CD4-positive, alpha-beta T cell treated with Interleukin-4 for 4 hours (primary cell): ENCODE data around the gene DUOX1.

ENCODE experiments used
- DNase-seq: peaks from one replicate; pipeline ENCODE4 v3.0.0-alpha.2; 2020

The DUOX1 gene

DNA sequence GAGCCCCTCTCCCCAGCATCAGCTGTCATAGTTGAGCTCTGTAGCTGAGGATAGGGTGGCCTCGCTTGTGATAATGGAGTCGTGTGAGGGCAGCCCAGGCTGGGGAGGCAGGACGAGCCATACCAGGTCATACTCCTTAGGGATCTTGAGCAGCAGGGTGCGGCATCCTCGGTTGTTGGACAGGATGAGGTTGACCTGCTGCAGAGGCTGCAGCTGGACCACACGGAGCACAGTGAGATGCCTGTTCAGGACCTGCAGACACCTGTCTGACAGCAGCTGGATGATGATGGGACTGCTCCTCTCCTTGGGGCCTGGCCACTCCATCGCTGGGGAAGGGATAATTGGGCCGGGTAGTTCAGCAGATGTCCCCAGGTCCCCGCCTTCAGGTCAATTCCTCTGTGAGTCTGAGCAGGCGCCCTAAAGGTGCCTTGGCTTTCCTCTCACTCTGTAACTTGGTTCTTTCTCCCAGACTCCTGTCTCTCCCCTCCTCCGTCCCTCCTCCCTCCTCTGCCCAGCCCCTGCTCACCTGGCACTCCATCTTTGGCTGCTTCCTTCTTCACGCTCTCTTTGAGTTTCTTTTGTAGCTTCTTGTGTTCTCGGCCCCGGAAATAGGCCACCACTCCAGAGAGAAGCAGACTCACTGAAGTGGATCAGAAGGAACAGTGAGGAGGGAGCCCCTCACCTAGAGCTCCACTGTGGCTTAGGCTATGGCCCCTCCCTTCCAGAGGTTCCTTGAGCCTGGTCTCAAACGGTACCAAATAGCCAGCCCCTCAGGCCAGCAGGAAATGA, 23.6 kb upstream of the DUOX1 start:
- no peak for DNase-seq

DNA sequence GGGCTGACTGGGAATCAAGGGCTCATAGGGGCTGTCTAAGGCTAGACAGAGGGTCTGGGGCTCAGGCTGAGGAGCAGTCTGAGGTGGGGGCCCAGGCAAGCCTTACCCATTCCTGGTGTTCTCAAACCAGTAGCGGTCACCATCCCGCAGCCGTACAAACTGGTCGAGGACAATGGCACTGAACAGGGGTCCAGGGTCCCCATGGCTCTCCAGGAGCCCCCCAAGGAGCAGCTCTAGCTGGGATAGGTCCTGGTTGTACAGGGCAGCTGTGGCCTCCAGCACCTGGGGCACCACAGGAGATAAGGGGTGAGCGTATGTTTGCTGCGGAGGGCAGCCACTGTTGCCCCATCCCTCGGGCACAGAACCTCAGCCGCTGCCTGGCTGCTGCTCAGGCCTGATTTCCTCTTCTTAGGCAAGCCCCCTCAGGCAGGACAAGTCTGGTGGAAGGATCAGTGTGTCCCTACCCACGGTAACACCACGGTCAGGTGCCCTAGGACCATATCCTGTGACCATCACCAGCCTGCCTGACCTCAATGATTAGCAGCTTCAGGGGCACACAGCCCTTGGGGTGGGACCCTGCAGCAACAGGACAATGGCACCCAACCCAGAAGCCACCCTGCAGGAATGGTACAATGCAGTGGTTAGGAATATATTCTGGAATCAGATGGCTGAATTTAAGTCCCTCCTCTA, 21.7 kb upstream of the DUOX1 start:
- DNase-seq = no peak

GRCh38 chr15:45110256-45110820, 19.5 kb upstream of the DUOX1 start:
- DNase-seq = no peak

GRCh38 chr15:45111390-45112142, 18.2 kb upstream of the DUOX1 start:
- DNase-seq = no peak

- no peak for DNase-seq
Measured at GRCh38 chr15:45112143-45112590, 17.6 kb upstream of the DUOX1 start.

DNA sequence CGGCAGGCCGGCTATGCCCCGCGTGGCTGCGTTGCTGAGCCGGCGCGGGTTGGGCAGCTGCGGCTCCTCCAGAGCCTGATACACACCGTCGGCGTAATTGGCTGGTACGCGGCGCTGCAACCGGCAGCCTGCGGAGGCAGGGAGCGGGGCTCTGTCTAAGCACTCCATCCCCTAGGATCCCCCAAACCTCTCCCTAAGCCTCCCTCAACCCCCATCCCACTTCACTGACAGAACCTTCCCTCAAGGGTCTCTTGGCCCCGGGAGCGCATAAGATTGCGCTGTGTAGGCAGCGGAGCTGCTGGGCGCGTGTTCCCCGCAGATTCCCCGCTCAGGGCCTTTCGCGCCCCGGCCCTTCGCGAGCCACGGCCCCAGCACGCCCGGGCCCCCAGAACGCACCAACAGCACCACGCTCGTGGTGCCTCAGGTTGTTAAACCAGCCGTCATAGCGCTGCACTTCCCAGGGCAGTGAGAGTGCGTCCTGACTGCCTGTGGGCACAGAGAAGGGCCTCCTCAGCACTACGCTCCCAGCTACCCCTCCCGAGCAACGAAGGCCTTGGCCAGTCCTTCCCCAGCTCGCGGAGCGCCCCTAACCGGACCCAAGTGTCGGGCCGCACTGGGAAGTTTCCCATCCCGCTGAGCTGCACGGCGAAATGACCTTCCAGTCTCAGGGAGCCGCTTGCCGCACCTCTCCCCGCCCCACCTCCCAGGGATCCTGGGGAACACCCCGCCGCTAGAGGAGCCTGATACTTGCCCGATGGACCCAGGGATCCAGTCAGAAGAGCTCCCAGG, 17.0 kb upstream of the DUOX1 start:
- no peak for DNase-seq

DNA sequence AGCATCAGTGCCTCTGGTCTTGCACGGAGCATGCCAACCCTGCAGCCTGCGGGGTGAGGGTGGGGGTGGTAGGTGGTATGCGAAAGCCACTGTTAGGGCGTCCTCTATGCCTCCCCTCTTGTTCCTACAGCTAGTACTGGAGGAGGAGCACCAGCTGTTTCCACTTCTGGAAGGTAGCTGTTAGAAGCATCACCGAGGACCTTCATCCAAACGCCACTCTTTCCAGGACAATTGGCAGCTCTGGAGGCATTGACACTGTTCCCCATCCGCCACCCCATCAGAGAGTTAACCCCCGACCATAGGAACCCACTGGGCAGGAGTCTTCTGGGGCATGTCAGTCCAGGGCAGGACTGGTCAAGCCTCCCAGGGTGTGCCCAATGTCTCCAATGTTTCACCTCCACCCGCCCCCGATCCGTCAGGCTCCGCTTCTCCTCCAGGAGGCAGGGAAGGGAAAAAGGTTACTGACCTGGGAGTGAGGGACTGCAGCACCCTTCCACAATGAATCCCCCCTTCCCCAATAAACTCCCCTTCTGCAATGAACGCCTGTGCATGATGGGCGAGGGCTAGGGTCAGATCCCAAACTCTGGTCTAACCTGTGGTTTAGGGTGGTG, 16.3 kb upstream of the DUOX1 start:
- DNase-seq = no peak

DNA sequence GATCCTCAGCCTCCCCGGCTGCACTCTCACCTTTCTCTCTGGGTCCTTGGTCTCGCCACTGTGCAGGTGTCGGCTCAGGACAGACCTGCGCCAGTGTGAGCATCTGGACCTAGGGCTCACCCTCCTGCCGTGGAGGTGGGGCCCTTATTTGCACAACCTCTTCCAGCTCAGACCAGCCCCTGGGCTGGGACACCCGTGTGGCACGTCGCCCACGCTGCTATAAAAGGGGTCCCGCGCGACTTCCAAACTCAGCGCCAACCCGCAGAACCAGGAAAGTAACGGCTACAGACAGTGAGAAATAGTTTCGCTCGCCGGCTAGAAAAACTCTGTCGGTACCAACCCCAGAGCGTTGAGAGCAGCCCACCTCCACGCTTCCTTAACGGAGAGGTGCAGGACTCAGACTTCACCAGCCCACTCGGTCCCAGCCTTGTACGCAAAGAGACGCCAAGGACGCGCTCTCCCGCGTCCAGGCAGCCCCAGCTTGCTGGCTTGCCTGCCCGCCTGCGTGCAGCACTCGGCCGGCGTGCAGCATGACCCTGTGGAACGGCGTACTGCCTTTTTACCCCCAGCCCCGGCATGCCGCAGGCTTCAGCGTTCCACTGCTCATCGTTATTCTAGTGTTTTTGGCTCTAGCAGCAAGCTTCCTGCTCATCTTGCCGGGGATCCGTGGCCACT, 15.6 kb upstream of the DUOX1 start, which contains the start of the genes DUOX2 and DUOXA2:
TSS of gene DUOX2 (minus strand) at position 97 of the 675 bp plus-strand sequence. CDS start 761 bp downstream, outside the sequence.
TSS of gene DUOXA2 (plus strand) at position 251 of the 675 bp plus-strand sequence. CDS start at position 531, 280 bp downstream.
- DNase-seq = no peak

DNA sequence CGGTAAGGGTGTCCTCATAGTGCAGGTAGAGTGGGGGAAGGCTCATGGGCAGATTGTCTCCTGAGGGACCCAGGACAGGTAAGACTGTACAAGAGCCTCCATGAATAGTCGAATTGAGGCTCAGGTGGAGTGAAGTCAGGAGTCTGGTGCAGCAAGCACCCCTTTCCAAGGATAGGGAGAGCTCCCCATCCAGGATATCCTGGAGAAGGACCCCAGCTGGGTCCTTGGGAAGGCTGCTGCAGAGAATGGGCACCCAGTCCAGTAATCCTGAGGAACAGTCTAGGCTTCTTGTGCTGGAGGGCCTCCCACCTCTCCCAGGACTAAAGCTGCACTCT, 15.1 kb upstream of the DUOX1 start:
- no peak for DNase-seq

- DNase-seq = no peak
Measured at GRCh38 chr15:45115312-45115820, 14.4 kb upstream of the DUOX1 start.

DNA sequence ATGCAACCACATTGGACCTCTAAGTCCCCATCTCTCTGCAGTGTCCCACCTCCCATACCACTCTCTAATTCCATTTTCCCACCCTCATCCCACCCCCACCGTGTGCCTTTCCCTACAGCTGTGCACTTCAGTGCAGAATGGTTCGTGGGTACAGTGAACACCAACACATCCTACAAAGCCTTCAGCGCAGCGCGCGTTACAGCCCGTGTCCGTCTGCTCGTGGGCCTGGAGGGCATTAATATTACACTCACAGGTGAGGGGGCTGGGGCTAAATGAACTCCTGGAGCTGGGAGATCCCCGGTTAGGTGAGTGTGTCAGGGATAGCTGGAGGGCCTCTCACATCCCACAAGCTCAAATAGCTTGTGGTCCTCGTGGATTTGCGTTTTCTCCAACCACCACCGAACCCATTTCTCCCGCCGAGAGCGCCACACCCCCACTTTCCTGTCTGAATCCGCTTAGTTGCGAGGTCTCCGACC, 13.8 kb upstream of the DUOX1 start:
- DNase-seq = no peak

GRCh38 chr15:45116482-45117307, 13.1 kb upstream of the DUOX1 start:
- no peak for DNase-seq

DNA sequence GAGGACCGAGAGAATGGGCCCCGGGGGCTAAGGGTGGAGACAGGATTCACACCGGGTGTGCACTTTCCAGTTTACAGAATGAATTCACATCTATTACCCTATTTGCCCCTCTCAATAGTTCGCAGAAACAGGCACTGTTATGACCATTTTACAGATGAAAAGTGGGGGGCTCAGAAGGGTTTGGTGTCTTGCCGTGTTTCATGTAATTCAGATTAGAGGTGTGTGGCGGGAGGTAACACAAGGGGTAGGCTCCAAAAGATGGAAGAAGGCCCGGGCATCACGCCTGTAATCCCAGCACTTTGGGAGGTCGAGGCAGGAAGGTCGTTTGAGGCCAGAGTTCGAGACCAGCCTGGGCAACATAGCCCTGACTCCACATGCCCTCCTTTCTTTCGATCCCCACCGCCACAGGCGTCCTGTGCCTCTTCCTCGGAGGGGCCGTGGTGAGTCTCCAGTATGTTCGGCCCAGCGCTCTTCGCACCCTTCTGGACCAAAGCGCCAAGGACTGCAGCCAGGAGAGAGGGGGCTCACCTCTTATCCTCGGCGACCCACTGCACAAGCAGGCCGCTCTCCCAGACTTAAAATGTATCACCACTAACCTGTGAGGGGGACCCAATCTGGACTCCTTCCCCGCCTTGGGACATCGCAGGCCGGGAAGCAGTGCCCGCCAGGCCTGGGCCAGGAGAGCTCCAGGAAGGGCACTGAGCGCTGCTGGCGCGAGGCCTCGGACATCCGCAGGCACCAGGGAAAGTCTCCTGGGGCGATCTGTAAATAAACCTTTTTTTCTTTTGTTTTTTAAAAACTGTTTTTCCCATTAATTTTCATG, 12.3 kb upstream of the DUOX1 start:
- DNase-seq = no peak

GRCh38 chr15:45118131-45118588, 11.6 kb upstream of the DUOX1 start:
- DNase-seq = peak; percentile 80

DNA sequence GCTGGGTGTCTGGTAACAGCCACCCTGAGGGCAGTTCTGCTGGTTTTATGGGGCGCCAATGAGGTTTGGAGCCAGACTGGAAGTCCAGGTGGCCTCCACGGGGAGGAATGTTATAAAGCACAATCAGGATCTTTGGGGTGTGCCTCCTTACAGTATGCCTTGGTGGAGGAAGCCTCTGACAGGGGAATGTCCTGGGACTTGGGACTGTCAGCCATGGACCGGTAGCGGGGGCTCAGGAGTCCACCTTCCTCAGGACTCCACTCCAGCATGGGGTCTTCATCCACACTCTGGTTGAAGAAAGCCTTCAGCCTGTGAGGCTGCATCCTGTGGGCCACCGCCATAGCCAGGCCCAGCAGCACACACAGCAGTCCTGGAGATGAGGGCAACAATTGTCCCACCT, 10.8 kb upstream of the DUOX1 start:
- DNase-seq = no peak

DNA sequence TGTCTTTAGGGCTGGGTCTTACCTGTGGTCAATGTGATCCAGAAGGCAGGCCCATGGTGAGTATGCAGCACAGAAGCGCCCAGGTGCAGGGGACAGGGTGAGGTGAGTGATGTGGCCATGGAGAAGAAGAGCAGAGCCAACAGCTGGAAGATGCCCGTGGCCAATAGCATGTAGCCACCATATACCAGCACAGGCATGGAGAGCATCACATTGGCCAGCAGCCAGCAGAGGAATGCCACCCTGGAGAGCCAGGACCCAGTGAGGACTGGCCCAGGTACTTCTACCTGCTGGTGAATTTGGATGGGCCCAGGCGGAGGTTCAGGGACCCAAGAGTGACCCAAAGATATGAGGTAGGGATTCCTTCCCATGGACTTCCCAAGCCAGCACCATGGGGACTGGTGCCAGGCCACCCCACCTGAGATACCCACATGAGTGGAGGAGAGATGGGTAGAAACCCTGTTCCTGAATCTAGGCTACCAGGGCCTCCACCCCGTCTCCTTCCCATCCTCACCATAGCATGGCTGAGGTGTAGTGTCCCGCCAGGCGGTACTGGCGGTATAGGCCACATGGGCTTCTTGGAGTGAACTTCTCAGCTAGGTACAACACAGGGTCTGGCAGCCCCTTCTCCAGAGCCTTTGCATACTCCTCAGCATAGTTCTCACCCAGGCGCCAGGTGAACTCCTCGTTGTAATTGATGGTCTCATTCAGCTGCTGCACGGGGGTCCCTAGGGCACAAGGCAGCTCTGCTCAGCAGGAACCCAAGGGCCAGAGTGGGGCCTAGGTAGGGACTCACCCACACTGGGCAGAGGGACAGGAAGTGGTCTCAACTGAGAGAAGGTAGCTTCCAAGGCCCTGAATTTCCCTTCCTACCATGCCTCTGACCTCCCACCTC, 9.5 kb upstream of the DUOX1 start:
- no peak for DNase-seq

- no peak for DNase-seq
Measured at GRCh38 chr15:45121020-45121419, 8.8 kb upstream of the DUOX1 start.
